NCI-H526 treated with DMSO at 0.1 percent for 48 hours (cell line): ENCODE measurements around the gene S100A10.

Experiments used
- DNase-seq: peaks from one replicate; lab custom pipeline; 2025; lab: John Stamatoyannopoulos, UW

Gene S100A10

GRCh38 chr1:151988405-151988923, 5.2 kb downstream of the S100A10 start:
- DNase-seq: no peak

DNA sequence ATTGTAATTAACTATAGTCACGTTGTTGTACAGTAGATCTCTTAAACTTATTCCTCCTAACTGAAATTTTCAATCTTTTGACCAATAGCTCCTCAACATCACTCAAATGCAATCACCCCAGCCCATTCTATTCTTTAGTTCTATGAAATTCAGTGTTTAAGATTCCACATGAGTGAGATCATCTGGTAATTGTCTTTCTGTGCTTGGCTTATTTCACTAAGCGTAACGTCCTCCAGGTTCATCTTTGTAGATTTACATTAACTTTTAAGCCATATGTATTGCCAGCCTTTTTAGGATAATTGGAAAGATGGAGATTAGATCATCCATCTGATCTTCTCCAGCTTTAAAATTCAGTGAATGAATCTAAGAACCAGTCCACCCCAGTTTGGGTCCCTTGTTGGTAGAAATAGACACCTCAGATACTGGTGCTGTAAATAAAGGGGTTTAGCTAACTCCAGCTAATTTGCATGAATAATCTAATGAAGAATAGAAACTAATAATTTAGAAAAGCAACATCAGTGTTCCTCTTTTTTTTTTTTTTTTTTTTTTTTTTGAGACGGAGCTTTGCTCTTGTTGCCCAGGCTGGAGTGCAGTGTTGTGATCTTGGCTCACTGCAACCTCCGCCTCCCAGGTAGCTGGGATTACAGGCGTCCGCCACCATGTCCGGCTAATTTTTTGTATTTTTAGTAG, 7.0 kb downstream of the S100A10 start:
- DNase-seq: no peak

- no peak for DNase-seq
These were observed 7.9 kb downstream of the S100A10 start for GRCh38 chr1:151985768-151986167.

DNA sequence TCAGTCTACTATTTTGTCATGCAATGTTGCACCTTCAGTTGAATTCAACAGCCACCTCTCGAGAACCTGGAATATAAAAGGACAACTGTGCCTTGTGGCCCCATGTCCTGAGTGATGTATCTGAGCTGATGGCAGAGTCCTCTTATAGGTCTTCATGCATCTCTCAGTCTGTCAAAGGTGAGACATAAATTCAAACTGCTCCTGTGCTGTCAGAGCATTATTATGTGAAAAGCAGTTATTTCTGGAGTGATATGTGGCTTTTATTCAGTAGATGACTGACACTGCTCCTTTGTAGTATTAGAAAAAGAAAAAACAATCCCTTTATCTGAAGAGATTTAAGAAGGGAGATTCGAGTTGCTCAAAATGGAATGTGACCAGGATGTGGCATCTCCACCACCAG, 8.4 kb downstream of the S100A10 start:
- no peak for DNase-seq

- no peak for DNase-seq
These were observed 9.2 kb downstream of the S100A10 start for GRCh38 chr1:151984313-151984956.

DNA sequence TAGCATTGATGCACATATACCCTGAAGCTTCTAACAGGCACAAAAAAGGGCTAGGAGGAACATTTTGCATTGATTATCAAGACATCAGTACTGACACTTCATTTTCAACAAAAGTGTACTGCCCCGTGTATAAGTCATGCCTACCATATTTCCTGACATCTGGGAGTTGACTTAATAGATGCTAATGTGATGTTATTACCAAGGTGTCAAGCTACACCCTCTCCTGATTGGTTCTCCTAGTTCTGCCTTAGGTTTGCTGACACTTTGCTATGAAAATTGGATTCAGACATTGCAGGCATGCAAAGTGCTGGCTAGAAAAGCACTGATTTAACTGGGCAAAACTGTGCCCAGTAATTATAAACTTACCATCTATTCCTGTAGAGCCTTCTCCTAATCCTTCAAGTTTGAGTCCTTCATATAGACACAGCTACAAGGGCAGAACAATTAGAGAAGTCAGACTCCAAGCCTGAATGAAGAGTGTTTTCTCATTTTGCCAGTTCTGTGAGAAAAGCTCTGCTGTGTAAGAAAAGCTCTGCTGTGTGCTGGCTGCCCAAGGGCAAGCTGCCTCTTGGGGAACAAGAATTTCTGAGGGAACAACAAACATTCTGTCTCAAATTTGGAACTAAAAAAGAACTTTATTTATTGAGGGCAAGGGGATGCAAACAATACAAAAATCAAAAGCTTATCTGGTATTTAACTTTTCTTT, 11.2 kb downstream of the S100A10 start:
- DNase-seq: no peak

GRCh38 chr1:151981178-151981525, 12.5 kb downstream of the S100A10 start:
- DNase-seq: no peak

GRCh38 chr1:151980287-151981177, 13.1 kb downstream of the S100A10 start:
- no peak for DNase-seq

GRCh38 chr1:151978922-151979321, 14.7 kb downstream of the S100A10 start:
- DNase-seq: no peak

DNA sequence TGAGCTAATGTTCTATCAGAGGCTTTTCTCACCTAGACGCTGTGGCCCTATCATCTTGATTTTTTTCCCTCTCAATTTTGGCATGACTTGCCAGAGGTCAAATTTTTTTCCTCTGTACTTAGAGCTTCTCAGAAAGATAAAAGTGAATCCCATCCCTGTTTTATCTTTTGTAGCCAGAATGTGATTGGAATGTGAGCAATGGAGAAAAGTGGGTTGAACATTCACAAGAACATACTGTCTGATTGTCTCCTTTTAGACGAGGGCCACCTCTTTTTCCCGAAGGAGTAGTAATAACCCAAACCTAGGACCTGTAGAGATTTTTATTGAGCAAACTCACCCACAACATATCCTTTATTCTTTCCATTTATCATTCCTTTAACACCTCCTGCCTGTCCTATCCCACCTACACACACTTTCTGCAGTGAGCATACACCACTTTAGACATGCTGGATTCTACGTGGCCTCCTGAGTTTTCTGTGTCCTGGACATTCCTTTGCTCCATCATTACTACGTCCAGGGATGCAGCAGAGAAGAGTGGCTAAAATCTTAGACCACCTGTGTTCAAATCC, 15.9 kb downstream of the S100A10 start:
- DNase-seq: no peak

- DNase-seq: no peak
These were observed 16.8 kb downstream of the S100A10 start for GRCh38 chr1:151976858-151977257.

DNA sequence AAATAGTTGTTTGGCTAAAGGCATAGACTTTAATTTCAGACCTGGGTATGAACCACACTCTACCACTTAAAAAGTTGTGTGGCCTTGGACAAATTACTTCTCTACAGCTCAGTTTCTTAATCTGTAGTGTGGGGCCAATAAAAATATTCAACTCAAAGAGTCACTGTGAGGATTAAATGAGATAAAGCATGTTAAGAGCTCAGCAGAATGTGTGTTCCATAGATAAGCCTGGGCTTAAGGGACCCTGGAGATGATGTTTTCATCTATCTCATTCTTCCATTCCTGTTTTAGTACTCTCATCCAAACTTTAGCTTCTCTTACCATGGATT, 17.7 kb downstream of the S100A10 start:
- DNase-seq: no peak

DNA sequence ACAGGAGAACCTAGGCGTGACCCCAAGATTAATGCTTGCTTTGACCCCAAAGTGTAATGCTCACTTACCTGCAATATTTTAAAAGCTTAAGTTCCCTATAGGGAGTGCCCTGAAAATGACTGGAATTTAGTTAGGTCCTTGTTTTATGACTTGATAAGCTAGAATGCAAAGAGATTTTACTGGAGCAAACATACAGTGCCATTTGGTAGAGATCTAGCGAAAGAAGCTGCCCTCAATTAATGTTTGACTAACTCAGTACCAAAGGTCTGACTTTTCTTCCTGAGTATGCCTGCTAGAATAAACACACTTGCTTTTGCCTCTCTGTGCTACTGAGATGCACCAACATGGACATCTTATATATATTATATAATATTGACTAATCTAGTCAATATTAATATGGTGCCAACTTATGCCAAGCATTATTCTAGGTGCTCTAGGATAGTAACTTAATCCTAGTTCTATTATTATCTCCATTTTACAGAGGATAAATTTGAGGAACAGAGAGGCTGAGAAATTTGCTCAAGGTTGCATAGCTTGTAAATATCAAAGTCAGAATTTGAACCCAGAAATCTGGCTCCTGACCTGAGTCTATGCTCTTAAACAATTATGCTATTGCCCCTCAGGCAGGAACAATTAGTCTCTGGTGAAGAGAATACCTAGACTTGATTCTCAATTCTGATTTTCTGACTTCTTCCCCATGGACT, 18.2 kb downstream of the S100A10 start:
- DNase-seq: no peak

- DNase-seq: no peak
These were observed 21.0 kb downstream of the S100A10 start for GRCh38 chr1:151972542-151973248.

- DNase-seq: no peak
These were observed 23.0 kb downstream of the S100A10 start for GRCh38 chr1:151970626-151971025.

- no peak for DNase-seq
These were observed 23.5 kb downstream of the S100A10 start for GRCh38 chr1:151970128-151970527.

DNA sequence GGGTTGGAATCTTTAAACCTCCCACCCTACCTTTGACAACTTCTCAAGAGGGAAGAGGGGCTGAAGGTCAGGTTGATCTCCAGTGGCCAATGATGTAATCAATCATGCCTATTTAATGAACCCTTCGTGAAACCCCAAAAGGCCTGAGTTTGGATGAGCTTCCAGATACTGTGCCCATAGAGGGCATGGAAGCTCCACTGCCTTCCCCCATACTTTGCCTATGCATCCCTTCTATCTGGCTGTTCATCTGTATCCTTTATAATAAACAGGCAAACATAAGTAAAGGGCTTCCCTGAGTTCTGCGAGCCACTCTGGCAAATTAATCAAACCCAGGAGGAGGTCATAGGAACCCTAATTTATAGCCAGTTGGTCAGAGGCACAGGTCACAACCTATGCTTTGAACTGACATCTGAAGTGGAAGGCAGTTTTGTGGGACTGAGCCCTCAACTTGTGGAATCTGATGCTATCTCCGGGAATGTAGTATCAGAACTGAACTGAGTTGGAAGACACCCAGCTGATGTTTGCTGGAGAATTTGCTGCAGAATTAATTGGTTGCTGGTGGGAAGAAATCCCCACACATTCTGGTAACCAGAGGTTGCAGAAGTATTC, 24.8 kb downstream of the S100A10 start:
- DNase-seq: no peak

- peak; percentile 25 for DNase-seq
These were observed 25.6 kb downstream of the S100A10 start for GRCh38 chr1:151968058-151968457.

DNA sequence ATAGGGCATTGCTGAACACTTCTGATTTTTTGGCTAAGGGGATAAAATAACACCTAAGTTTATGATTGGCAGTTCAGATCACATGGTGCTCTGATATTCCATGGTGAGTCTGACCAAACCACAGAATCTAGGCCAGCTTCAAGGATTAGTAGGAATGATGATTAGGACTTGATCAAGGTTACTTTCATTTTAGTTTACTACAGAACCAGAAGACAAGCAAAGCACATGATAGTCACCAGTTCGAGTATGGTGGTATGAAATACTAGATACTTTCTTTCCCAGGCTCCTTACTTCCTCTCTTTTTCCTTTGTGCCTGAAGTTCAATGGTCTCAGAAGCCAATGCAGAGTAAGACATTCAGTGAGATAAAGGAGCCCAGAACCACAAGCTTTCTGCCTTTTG, 26.6 kb downstream of the S100A10 start:
- DNase-seq: no peak

DNA sequence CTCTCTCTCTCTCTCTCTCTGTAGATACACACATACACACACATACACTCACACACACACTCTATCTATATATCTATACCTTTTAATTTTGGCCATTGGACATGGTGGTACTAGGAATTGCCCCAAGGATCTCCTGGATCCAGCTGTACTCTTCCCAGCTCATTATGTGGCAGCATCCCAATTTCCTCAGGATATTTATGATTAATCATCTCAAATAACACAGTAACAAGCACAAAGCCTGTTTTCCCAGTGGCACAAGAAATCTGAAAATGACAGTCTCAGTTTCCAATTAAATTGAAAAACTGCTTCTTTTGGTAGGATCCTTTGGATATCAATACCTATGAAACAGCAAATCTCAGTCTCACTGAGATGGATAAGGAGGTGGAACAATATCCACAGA, 27.6 kb downstream of the S100A10 start:
- DNase-seq: no peak
